Uterus (tissue), 2 donors: Measurements from ENCODE around the gene ZC3HAV1.

Experiments used
- CTCF ChIP-seq, 4 experiments: fragments of 200-600 bp in 2 of 4; fragments of 450-650 bp in 2 of 4; sonication (generic) in 2 of 4; IDR thresholded peaks; one replicate each; pipeline ENCODE4 v1.5.1; 2016 to 2019; ENCODE audit warnings: antibody characterized with exemption in 4 of 4, mild to moderate bottlenecking in 2 of 4, moderate library complexity in 1 of 4
- POLR2A ChIP-seq, 2 donors: fragments of 450-650 bp; IDR thresholded peaks; one replicate each; pipeline ENCODE4 v1.6.1; 2016; ENCODE audit warnings: antibody characterized with exemption in 2 of 2, mild to moderate bottlenecking in 1 of 2, moderate library complexity in 1 of 2

DNA sequence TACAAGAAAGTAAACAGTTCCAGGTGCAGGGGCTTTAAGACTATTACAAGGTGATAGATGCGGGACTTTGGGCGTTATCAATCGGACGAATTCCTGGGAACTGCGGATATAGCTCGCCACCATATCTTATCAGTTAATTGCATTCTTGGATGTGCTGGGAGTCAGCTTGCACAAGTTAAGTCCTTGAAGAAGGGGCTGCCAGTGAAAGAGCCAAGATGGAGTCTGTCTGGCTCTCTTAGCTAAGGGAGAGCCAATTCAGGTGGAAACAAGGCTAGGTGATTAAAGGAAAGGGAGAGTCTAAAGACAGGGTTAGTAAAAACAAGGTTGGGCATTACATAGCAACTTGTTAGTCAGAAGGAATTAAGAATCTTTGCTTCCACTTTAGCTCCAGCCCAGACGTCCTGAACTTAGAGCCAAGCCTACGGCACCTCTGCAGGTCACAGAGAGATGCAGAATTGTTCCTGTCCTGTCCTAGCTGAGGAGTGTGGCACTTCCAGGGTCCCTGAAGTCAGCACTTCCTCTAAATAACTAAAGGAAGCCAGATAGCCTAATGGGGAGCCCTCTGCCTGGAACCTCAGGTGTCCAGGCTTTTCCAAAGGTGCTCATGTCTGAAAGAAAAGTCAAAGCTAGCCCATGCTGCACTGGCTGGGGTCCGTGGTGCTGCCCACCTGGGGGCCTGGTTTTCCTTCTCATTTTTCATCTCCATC is 17.3 kb downstream of the ZC3HAV1 start:
- no peak for TF ChIP-seq POLR2A (IDR thresholded peaks at IDR 0.05)
- no peak for TF ChIP-seq CTCF (IDR thresholded peaks at IDR 0.05)
